Activated CD8-positive, alpha-beta T cell treated with anti-CD3 and anti-CD28 coated beads for 36 hours (primary cell): ENCODE data around the gene PRPF6. TPM values are rescaled to one million over a fixed set of nuclear protein-coding genes. Genes with fewer than 3 reads are reported as not detected.

Experiments used
- ATAC-seq: fragments of 200-7000 bp; cut with Tn5 transposase; one replicate; pipeline ENCODE4 v1.10.0; 2021; ENCODE audit warnings: mild to moderate bottlenecking, moderate library complexity
- CTCF ChIA-PET: fragments of 350-600 bp; sonication (Branson Sonifier 250); formaldehyde crosslinking; loops from one replicate; lab custom pipeline; 2021; ENCODE audit warnings: antibody characterized with exemption; lab: Charles Lee
- POLR2A ChIA-PET: fragments of 350-600 bp; sonication (Branson Sonifier 250); formaldehyde crosslinking; loops from one replicate; lab custom pipeline; 2021; ENCODE audit warnings: antibody characterized with exemption; lab: Charles Lee
- DNase-seq: peaks from one replicate; pipeline ENCODE4 v3.0.0-alpha.2; 2020
- H3K27ac Mint-ChIP-seq: one replicate; pipeline ENCODE4 v1.8.0; 2021; ENCODE audit warnings: mild to moderate bottlenecking, mixed read lengths
- H3K27me3 Mint-ChIP-seq: one replicate; pipeline ENCODE4 v1.8.0; 2021; ENCODE audit warnings: mixed read lengths
- H3K36me3 Mint-ChIP-seq: one replicate; pipeline ENCODE4 v1.8.0; 2021; ENCODE audit warnings: low read depth, mixed read lengths
- H3K4me1 Mint-ChIP-seq: one replicate; pipeline ENCODE4 v1.8.0; 2021; ENCODE audit warnings: low read depth, mixed read lengths
- H3K4me3 Mint-ChIP-seq: one replicate; pipeline ENCODE4 v1.8.0; 2021; ENCODE audit warnings: mild to moderate bottlenecking, moderate library complexity, mixed read lengths
- H3K9me3 Mint-ChIP-seq: one replicate; pipeline ENCODE4 v1.8.0; 2021; ENCODE audit warnings: mixed read lengths
- CTCF ChIP-seq: fragments of 200-600 bp; IDR thresholded peaks from one replicate; pipeline ENCODE4 v1.8.0; 2022; ENCODE audit warnings: antibody characterized with exemption, mild to moderate bottlenecking
- intact Hi-C: fragments of 100-400 bp; cut with micrococcal nuclease; formaldehyde crosslinking; loops from one replicate; pipeline ENCODE4 v1.10.0; 2022
- total RNA-seq, 2 experiments: library from RNA; stranded (reverse); gene quantifications; one replicate each; pipeline ENCODE4 v1.2.3, GENCODE V29; 2021

Gene PRPF6
- total RNA-seq, 2 experiments from 2014 or later, result 53.0 to 55.5 TPM

- Mint-ChIP-seq H3K27ac (no peak overlapping the region), H3K27me3 (peaks cover 40% of the 10 kb centered on the region), H3K4me1 (peaks cover 10% of the 10 kb centered on the region), H3K9me3 (no peaks in the 10 kb centered on the region), H3K36me3 (no peaks in the 10 kb centered on the region), H3K4me3 (no peak overlapping the region)
- POLR2A ChIA-PET, result interaction anchor here (1.0 to 2.0 kb wide), 2 partner anchors 10 to 15 kb away, joined by 3 to 7 read pairs; partner anchors contain the start of gene TCEA2
- intact Hi-C loops, result no loop called here
- TF ChIP-seq CTCF, result no peak
- ATAC-seq (peak; percentile 13), DNase-seq (no peak)
- CTCF ChIA-PET, result no interaction called here
Measured at GRCh38 chr20:64047968-64048401, 67.1 kb downstream of the PRPF6 start.

- no peaks in the 10 kb centered on the region for H3K36me3 Mint-ChIP-seq
- ChIA-PET POLR2A (no interaction called here), CTCF (interaction anchor here (2.8 kb wide), 1 partner anchor 10 kb away, joined by 12 read pairs; no protein-coding TSS in a partner anchor)
- H3K27ac Mint-ChIP-seq, result no peak overlapping the region
- intact Hi-C loops, result no loop called here
- H3K9me3 Mint-ChIP-seq, result no peaks in the 10 kb centered on the region
- H3K27me3 Mint-ChIP-seq, result peaks cover 45% of the 10 kb centered on the region
- no peak for TF ChIP-seq CTCF
- ATAC-seq (peak; percentile 24), DNase-seq (peak; percentile 4)
- peaks cover 10% of the 10 kb centered on the region for H3K4me1 Mint-ChIP-seq
- no peak overlapping the region for H3K4me3 Mint-ChIP-seq
Measured at GRCh38 chr20:64048402-64049044, 67.6 kb downstream of the PRPF6 start.

GRCh38 chr20:64049060-64049877 lies 68.3 kb downstream of the PRPF6 start, which contains the start of gene SOX18:
SOX18 (minus strand) TSS chr20:64049639; CDS start chr20:64049516, 123 bp downstream.
- ChIA-PET CTCF (interaction anchor here (1.5 to 2.8 kb wide), 2 partner anchors 8 to 10 kb away, joined by 3 to 12 read pairs; no protein-coding TSS in a partner anchor), POLR2A (no interaction called here)
- H3K9me3 Mint-ChIP-seq, result no peaks in the 10 kb centered on the region
- intact Hi-C loops, result no loop called here
- H3K4me3 Mint-ChIP-seq, result no peak within 1 kb of the TSS
- peak; percentile 58 for DNase-seq
- no peaks in the 10 kb centered on the region for H3K36me3 Mint-ChIP-seq
- peaks cover 10% of the 10 kb centered on the region for H3K4me1 Mint-ChIP-seq
- H3K27me3 Mint-ChIP-seq, result peaks cover 48% of the 10 kb centered on the region
- ATAC-seq, result peak; percentile 60
- TF ChIP-seq CTCF, result no peak
- H3K27ac Mint-ChIP-seq, result no peak within 1 kb of the TSS

GRCh38 chr20:64049878-64050260 lies 68.9 kb downstream of the PRPF6 start:
- ChIA-PET POLR2A (interaction anchor here (2.0 kb wide), 1 partner anchor 11 kb away, joined by 10 read pairs; no protein-coding TSS in a partner anchor), CTCF (interaction anchor here (1.5 to 2.8 kb wide), 2 partner anchors 9 to 11 kb away, joined by 3 to 12 read pairs; no protein-coding TSS in a partner anchor)
- Mint-ChIP-seq H3K27ac (no peak overlapping the region), H3K9me3 (no peaks in the 10 kb centered on the region), H3K36me3 (no peaks in the 10 kb centered on the region), H3K4me3 (no peak overlapping the region), H3K4me1 (peaks cover 10% of the 10 kb centered on the region), H3K27me3 (peaks cover 48% of the 10 kb centered on the region)
- intact Hi-C loops, result no loop called here
- no peak for DNase-seq
- no peak for TF ChIP-seq CTCF
- no peak for ATAC-seq
